Right atrium auricular region (tissue), 2 donors: ENCODE measurements around the gene NCOA1. TPM values are rescaled to one million over a fixed set of nuclear protein-coding genes. Genes with fewer than 3 reads are reported as not detected.
"Not testable (repeated sequence)": the region's sequence is repeated elsewhere in the genome, so short reads cannot be mapped to it uniquely, and the experiment has no call there.

Experiments used
- DNase-seq: peaks from one replicate; pipeline ENCODE4 v3.0.0-alpha.2; 2019; ENCODE audit warnings: low spot score
- H3K27ac ChIP-seq, 2 donors: fragments of 200-600 bp; sonication (generic); 1 replicate in 1 of 2; 2 replicates in 1 of 2; pipeline ENCODE4 v1.5.1; 2016 to 2019
- H3K27me3 ChIP-seq, 2 donors: fragments of 200-600 bp; sonication (generic); one replicate each; pipeline versions ENCODE4 v1.5.1 to v1.6.0; 2017 to 2019
- H3K36me3 ChIP-seq: fragments of 200-600 bp; sonication (generic); one replicate; pipeline ENCODE4 v1.5.1; 2016
- H3K4me1 ChIP-seq, 2 donors: fragments of 200-600 bp; sonication (generic); one replicate each; pipeline versions ENCODE4 v1.5.1 to v1.6.0; 2017 to 2019
- H3K4me3 ChIP-seq, 2 donors: fragments of 200-600 bp; sonication (generic); 1 replicate in 1 of 2; 2 replicates in 1 of 2; pipeline ENCODE4 v1.5.1; 2017 to 2019; ENCODE audit warnings: mild to moderate bottlenecking in 1 of 2, moderate library complexity in 1 of 2
- H3K9me3 ChIP-seq, 2 donors: fragments of 200-600 bp; sonication (generic); one replicate each; pipeline ENCODE4 v1.5.1; 2019
- CTCF ChIP-seq, 2 donors: fragments of 200-600 bp; sonication (generic); IDR thresholded peaks; one replicate each; pipeline ENCODE4 v1.5.1; 2019; ENCODE audit warnings: antibody characterized with exemption in 2 of 2
- total RNA-seq, 2 donors: library from RNA; depleted of rRNA; stranded (reverse); fragments of >200 nt; gene quantifications; one replicate each; pipeline ENCODE4 v1.1.0, GENCODE V29; 2016

Gene NCOA1
- total RNA-seq, 2 donors from 2014 or later = 33.8 to 43.6 TPM

GRCh38 chr2:24568551-24568950, 77.5 kb downstream of the NCOA1 start:
- Histone ChIP-seq H3K4me3 (no peak overlapping the region), H3K4me1 (no peaks in the 10 kb centered on the region), H3K27me3 (no peaks in the 10 kb centered on the region), H3K36me3 (peaks cover 13% of the 10 kb centered on the region), H3K9me3 (no peaks in the 10 kb centered on the region), H3K27ac (no peak overlapping the region)
- no peak for TF ChIP-seq CTCF (IDR thresholded peaks at IDR 0.05)
- no peak for DNase-seq

- H3K36me3 ChIP-seq = peaks cover 13% of the 10 kb centered on the region
- not testable (repeated sequence) for H3K27me3 ChIP-seq, H3K4me1 ChIP-seq, H3K4me3 ChIP-seq, H3K9me3 ChIP-seq, DNase-seq, H3K27ac ChIP-seq
These were observed 78.5 kb downstream of the NCOA1 start for GRCh38 chr2:24569565-24569964.

DNA sequence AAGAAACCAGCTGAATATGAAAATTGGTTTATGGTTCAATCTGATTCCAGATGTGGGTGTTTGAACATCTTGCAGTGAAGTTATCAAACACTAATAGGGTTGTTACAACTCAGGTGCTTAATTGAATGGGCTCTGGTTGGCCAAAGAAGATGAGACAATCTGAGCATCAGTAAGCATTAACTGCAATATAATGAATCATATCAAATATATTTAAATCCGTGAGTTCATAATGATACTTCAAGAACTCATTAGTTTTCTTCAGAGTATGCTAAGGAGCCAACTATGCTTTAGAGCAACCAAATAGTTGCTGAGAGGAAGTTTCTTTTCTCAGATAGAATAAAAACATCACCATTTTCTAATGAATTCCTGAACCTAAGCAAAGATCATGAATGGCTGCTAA, 79.2 kb downstream of the NCOA1 start:
- H3K4me1 ChIP-seq = no peaks in the 10 kb centered on the region
- H3K9me3 ChIP-seq = no peaks in the 10 kb centered on the region
- DNase-seq = no peak
- H3K27me3 ChIP-seq = no peaks in the 10 kb centered on the region
- H3K4me3 ChIP-seq = no peak overlapping the region
- peaks cover 13% of the 10 kb centered on the region for H3K36me3 ChIP-seq
- no peak overlapping the region for H3K27ac ChIP-seq
- no peak for TF ChIP-seq CTCF (IDR thresholded peaks at IDR 0.05)

- TF ChIP-seq CTCF (IDR thresholded peaks at IDR 0.05) = no peak
- peaks cover 0 to 2% of the 10 kb centered on the region in 2 donors for H3K4me1 ChIP-seq
- H3K27ac ChIP-seq = no peak overlapping the region
- H3K27me3 ChIP-seq = no peaks in the 10 kb centered on the region
- no peak for DNase-seq
- no peaks in the 10 kb centered on the region for H3K9me3 ChIP-seq
- H3K36me3 ChIP-seq = no peaks in the 10 kb centered on the region
- no peak overlapping the region for H3K4me3 ChIP-seq
These were observed 80.9 kb downstream of the NCOA1 start for GRCh38 chr2:24571828-24572442.

DNA sequence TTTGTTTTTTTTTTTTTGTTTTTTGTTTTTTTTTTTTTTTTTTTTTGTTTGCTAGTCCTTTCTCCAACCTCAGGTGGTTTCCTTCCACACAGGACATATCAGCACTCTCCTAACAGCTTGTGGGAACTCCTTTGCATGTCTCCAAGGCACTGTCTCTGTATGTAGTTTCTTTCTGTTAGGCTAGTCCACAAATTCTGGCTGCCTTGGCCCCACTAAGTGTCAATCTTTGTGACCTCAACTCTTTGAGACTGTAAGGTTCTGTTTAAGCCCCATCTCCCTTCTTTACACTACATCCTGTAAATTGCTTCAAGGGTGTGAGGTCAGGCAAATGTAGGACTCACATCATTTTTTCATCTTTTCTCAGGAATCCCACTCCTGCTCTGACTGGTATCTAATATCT, 85.1 kb downstream of the NCOA1 start:
- H3K27ac ChIP-seq = no peak overlapping the region
- no peak overlapping the region for H3K4me3 ChIP-seq
- H3K9me3 ChIP-seq = no peaks in the 10 kb centered on the region
- H3K27me3 ChIP-seq = no peaks in the 10 kb centered on the region
- no peak for DNase-seq
- TF ChIP-seq CTCF (IDR thresholded peaks at IDR 0.05) = no peak
- no peaks in the 10 kb centered on the region for H3K36me3 ChIP-seq
- H3K4me1 ChIP-seq = peaks cover 0 to 20% of the 10 kb centered on the region in 2 donors

GRCh38 chr2:24576617-24577016, 85.6 kb downstream of the NCOA1 start:
- Histone ChIP-seq H3K36me3 (no peaks in the 10 kb centered on the region), H3K4me1 (peaks cover 0 to 20% of the 10 kb centered on the region in 2 donors), H3K27ac (no peak overlapping the region), H3K9me3 (no peaks in the 10 kb centered on the region), H3K27me3 (no peaks in the 10 kb centered on the region), H3K4me3 (no peak overlapping the region)
- TF ChIP-seq CTCF (IDR thresholded peaks at IDR 0.05) = no peak
- DNase-seq = no peak
